A549 (cell line): ENCODE results near the gene NFATC2. TPM values are rescaled to one million over a fixed set of nuclear protein-coding genes. Genes with fewer than 3 reads are reported as not detected.
"Not testable (repeated sequence)": the region's sequence is repeated elsewhere in the genome, so short reads cannot be mapped to it uniquely, and the experiment has no call there.

ENCODE experiments used
- ATAC-seq, 2 experiments: fragments of 200-7000 bp in 1 of 2; fragments of >200 bp in 1 of 2; cut with Nextera tagmentation in 1 of 2; cut with Tn5 transposase in 1 of 2; 3 replicates each; pipeline versions ENCODE4 v1.8.0 to v1.9.1; 2018 to 2020; ENCODE audit warnings: mild to moderate bottlenecking in 1 of 2, moderate library complexity in 1 of 2
- CTCF ChIA-PET: fragments of 300-600 bp; sonication (Branson Sonifier 250); formaldehyde crosslinking; extraction: SDS; loops from one replicate; lab custom pipeline; 2021; ENCODE audit warnings: antibody characterized with exemption, inconsistent platforms; lab: Yijun Ruan, JAX
- POLR2A ChIA-PET: fragments of 350-600 bp; formaldehyde crosslinking; extraction: SDS; loops from one replicate; lab custom pipeline; 2021; ENCODE audit warnings: antibody characterized with exemption, inconsistent platforms; lab: Yijun Ruan, JAX
- DNase-seq, 2 experiments: peaks; one replicate each; pipeline versions ENCODE4 v3.0.0 to v3.0.0-alpha.2; 2011 to 2016; ENCODE audit warnings: low read depth in 1 of 2, low spot score in 1 of 2
- FAIRE-seq: peaks from 2 replicates; lab custom pipeline; 2011; peaks lifted over from hg19 to GRCh38; lab: Jason Lieb, UNC
- H3K27ac ChIP-seq, 2 experiments: fragments of >200 bp; sonication (Bioruptor Twin); formaldehyde crosslinking; 3 replicates each; pipeline ENCODE4 v1.5.1; 2016 to 2017
- H3K4me1 ChIP-seq: fragments of >200 bp; sonication (Bioruptor Twin); formaldehyde crosslinking; 3 replicates; pipeline ENCODE4 v1.6.1; 2016
- H3K4me2 ChIP-seq: fragments of >200 bp; sonication (Bioruptor Twin); formaldehyde crosslinking; 3 replicates; pipeline ENCODE4 v1.6.1; 2016
- H3K4me3 ChIP-seq: fragments of >200 bp; sonication (Bioruptor Twin); formaldehyde crosslinking; 3 replicates; pipeline ENCODE4 v1.5.1; 2016
- H3K9me3 ChIP-seq: fragments of >200 bp; sonication (Bioruptor Twin); formaldehyde crosslinking; 3 replicates; pipeline ENCODE4 v1.6.1; 2016
- BCL3 ChIP-seq: fragments of >200 bp; sonication (Bioruptor Twin); formaldehyde crosslinking; IDR thresholded peaks from 3 replicates; pipeline ENCODE4 v1.6.1; 2016
- CEBPB ChIP-seq, 2 experiments: fragments of >200 bp in 1 of 2; sonication (Bioruptor Twin) in 1 of 2; formaldehyde crosslinking in 1 of 2; IDR thresholded peaks; 2 replicates each; pipeline ENCODE4 v1.6.1; 2012 to 2016
- ESRRA ChIP-seq: fragments of 150-350 bp; IDR thresholded peaks from 2 replicates; pipeline ENCODE4 v1.6.1; 2014; ENCODE audit warnings: mild to moderate bottlenecking, low read length, borderline replicate concordance
- FOSB ChIP-seq: fragments of 250-450 bp; sonication (Bioruptor Pico); IDR thresholded peaks from 2 replicates; pipeline ENCODE4 v1.5.0; 2020; ENCODE audit warnings: mild to moderate bottlenecking, moderate library complexity
- FOSL2 ChIP-seq, 2 experiments: fragments of 450-650 bp in 1 of 2; fragments of >200 bp in 1 of 2; sonication (Bioruptor Twin) in 1 of 2; formaldehyde crosslinking; IDR thresholded peaks; 2 replicates each; pipeline versions ENCODE4 v1.5.0 to v1.6.1; 2016 to 2020; ENCODE audit warnings: mild to moderate bottlenecking in 1 of 2, moderate library complexity in 1 of 2
- FOXS1 ChIP-seq: fragments of 250-450 bp; sonication (Bioruptor Pico); IDR thresholded peaks from 2 replicates; pipeline ENCODE4 v1.5.0; 2020; ENCODE audit warnings: mild to moderate bottlenecking, moderate library complexity
- HEYL ChIP-seq: fragments of 250-450 bp; sonication (Bioruptor Pico); IDR thresholded peaks from 2 replicates; pipeline ENCODE4 v1.8.0; 2021; ENCODE audit warnings: mild to moderate bottlenecking, moderate library complexity
- HOXB13 ChIP-seq: fragments of 250-450 bp; sonication (Bioruptor Pico); IDR thresholded peaks from 2 replicates; pipeline ENCODE4 v1.5.0; 2020; ENCODE audit warnings: low read depth, mild to moderate bottlenecking, moderate library complexity
- JUN ChIP-seq, 2 experiments: fragments of >200 bp; sonication (Bioruptor Twin); formaldehyde crosslinking; IDR thresholded peaks; 2 replicates in 1 of 2; 3 replicates in 1 of 2; pipeline ENCODE4 v1.6.1; 2016 to 2017
- JUNB ChIP-seq: fragments of >200 bp; sonication (Bioruptor Twin); formaldehyde crosslinking; IDR thresholded peaks from 2 replicates; pipeline ENCODE4 v1.6.1; 2016
- KDM1A ChIP-seq: fragments of 200-600 bp; sonication (generic); IDR thresholded peaks from 2 replicates; pipeline ENCODE4 v1.6.1; 2016; ENCODE audit warnings: low read depth, mild to moderate bottlenecking
- MAFK ChIP-seq: fragments of 450-650 bp; IDR thresholded peaks from 2 replicates; pipeline ENCODE4 v1.6.1; 2014; ENCODE audit not compliant: partially characterized antibody
- NFE2L2 ChIP-seq: fragments of 150-350 bp; conservative IDR thresholded peaks from 2 replicates; pipeline ENCODE4 v1.6.1; 2014; ENCODE audit warnings: low read length
- PBX3 ChIP-seq: IDR thresholded peaks from 2 replicates; pipeline ENCODE4 v1.6.1; 2012
- RCOR1 ChIP-seq: fragments of 150-350 bp; IDR thresholded peaks from 2 replicates; pipeline ENCODE4 v1.6.1; 2014; ENCODE audit warnings: antibody characterized with exemption, low read length, low read depth
- SREBF2 ChIP-seq: fragments of 450-650 bp; IDR thresholded peaks from 2 replicates; pipeline ENCODE4 v1.6.1; 2014; ENCODE audit warnings: mild to moderate bottlenecking, moderate library complexity
- ZC3H11A ChIP-seq: fragments of 450-650 bp; IDR thresholded peaks from 2 replicates; pipeline ENCODE4 v1.6.1; 2014; ENCODE audit warnings: antibody characterized with exemption, mild to moderate bottlenecking
- WGBS: methylation state at CpG from one replicate; pipeline ENCODE4 v1.1.6; 2017; ENCODE audit errors: missing lambda C conversion rate; 5-methylcytosine and 5-hydroxymethylcytosine counted together
- polyA plus RNA-seq, 4 experiments: library from polyadenylated mRNA; depleted of rRNA in 3 of 4; stranded (reverse); fragments of >200 nt; fragmentation: RNase III in 1 of 4; extraction: RNeasy Plus Mini Kit Qiagen cat#74134 plus additional on column Dnase treatment in 1 of 4; gene quantifications; 2 replicates in 3 of 4; 3 replicates in 1 of 4; pipeline ENCODE4 v1.2.3, GENCODE V29; 2011 to 2017
- TF ChIP-seq, protein P1 (sequence below): fragments of 150-350 bp; IDR thresholded peaks from 2 replicates; pipeline ENCODE4 v1.6.1; 2014; ENCODE audit warnings: low read depth, mild to moderate bottlenecking, low read length
- TF ChIP-seq, protein P2 (sequence below): fragments of 450-650 bp; IDR thresholded peaks from 2 replicates; pipeline ENCODE4 v1.6.1; 2014; ENCODE audit warnings: antibody characterized with exemption

NFATC2 gene
- polyA plus RNA-seq, 2 of the 4 experiments (the other 2 are of a cell fraction) = 0.75 to 1.6 TPM

GRCh38 chr20:51570739-51571459 lies 28.4 kb upstream of the NFATC2 start:
- POLR2A ChIA-PET = no interaction called here
- H3K9me3 ChIP-seq = 0 out of 3 replicates have a peak, but pooled peaks cover 3% of the 10 kb centered on the region
- FAIRE-seq (no peak), ATAC-seq (no peak; a peak in 1 of 6 replicates), DNase-seq (no peak)
- TF ChIP-seq ESRRA (no peak), MAFK (no peak), SREBF2 (no peak)
- peak overlapping the region; percentile 50 to 56; a peak in 4 of 6 replicates for H3K27ac ChIP-seq
- H3K4me1 ChIP-seq = peaks cover 17% of the 10 kb centered on the region
- H3K4me3 ChIP-seq = no peak overlapping the region
- H3K4me2 ChIP-seq = no peak overlapping the region
- 88% methylated on average over 16 of the region's 16 CpGs for WGBS
- CTCF ChIA-PET = interaction anchor here (1.5 to 1.7 kb wide), 2 partner anchors 24 to 185 kb away, joined by 5 read pairs; no protein-coding TSS in a partner anchor

DNA sequence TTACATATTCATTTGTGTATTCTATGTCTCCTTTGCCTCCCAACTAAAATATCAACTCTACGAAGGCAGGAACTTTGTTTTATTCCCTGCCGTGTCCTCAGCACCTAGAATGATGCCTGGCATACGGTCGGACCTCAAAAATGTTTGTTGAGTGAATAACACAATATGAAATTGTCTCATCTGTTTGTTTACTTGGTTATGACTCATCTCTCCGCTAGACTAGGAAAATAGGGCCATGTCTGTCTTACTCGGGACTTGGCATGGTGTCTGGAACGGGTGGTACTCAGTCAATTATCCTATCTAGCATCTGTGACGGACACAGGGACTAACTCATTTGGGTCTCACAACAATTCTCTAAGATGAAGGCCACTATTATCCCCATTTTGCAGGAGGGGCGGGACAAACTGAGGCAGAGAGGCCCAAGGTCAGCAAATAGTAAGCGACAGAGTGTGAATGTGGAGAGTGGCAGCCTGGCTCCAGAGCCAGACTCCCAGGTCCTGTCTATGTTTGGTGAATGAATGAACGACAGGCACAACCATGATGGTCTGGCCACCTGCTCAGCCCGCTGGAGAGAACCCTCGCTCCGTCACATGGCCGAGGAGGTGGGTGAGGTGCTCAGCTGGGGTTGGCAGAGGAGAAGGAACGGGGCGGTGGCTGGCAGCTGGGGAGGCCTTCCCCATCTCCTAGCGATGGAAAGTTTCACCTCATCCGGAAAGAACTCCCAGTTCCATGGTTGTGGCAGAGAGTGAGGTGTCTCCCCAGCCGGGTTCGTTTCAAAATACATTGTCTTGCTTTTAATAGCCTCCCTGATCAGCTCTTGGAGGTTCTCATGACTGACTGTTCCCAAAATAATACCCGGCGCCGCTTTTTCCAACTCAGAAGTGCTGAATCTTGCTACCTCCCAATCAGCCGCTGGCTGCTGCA lies 27.6 kb upstream of the NFATC2 start:
- Histone ChIP-seq H3K4me3 (no peak overlapping the region), H3K27ac (peak overlapping the region; percentile 50 to 56; a peak in 5 of 6 replicates), H3K4me2 (peak overlapping the region; percentile 42), H3K9me3 (0 out of 3 replicates have a peak, but pooled peaks cover 3% of the 10 kb centered on the region), H3K4me1 (peaks cover 25% of the 10 kb centered on the region)
- no peak for TF ChIP-seq BCL3
- 0 out of 2 replicates have a peak, but pooled peaks have one; percentile 24 for TF ChIP-seq FOSL2 (IDR thresholded peaks at IDR 0.05)
- peak; percentile 87 for TF ChIP-seq FOSL2 (CRISPR knock-in tag; IDR thresholded peaks at IDR 0.05)
- TF ChIP-seq NFE2L2 = no peak
- no peak for TF ChIP-seq HOXB13 (CRISPR knock-in tag)
- TF ChIP-seq ZC3H11A = no peak
- TF ChIP-seq, protein P1, sequence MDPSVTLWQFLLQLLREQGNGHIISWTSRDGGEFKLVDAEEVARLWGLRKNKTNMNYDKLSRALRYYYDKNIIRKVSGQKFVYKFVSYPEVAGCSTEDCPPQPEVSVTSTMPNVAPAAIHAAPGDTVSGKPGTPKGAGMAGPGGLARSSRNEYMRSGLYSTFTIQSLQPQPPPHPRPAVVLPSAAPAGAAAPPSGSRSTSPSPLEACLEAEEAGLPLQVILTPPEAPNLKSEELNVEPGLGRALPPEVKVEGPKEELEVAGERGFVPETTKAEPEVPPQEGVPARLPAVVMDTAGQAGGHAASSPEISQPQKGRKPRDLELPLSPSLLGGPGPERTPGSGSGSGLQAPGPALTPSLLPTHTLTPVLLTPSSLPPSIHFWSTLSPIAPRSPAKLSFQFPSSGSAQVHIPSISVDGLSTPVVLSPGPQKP = no peak
- TF ChIP-seq HEYL = no peak
- TF ChIP-seq KDM1A = peak; percentile 86; the same call in 1 of the 2 replicates
- no peak for TF ChIP-seq RCOR1
- TF ChIP-seq FOSB (CRISPR knock-in tag) = no peak
- peak; percentile 62 for TF ChIP-seq JUNB
- TF ChIP-seq, protein P2, sequence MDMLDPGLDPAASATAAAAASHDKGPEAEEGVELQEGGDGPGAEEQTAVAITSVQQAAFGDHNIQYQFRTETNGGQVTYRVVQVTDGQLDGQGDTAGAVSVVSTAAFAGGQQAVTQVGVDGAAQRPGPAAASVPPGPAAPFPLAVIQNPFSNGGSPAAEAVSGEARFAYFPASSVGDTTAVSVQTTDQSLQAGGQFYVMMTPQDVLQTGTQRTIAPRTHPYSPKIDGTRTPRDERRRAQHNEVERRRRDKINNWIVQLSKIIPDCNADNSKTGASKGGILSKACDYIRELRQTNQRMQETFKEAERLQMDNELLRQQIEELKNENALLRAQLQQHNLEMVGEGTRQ = no peak
- no peak for TF ChIP-seq JUN (IDR thresholded peaks at IDR 0.05)
- no peak for TF ChIP-seq PBX3
- TF ChIP-seq CEBPB (IDR thresholded peaks at IDR 0.05) = 0 out of 4 replicates have a peak, but pooled peaks of 1 of the 2 experiments have one; percentile 11
- no peak for TF ChIP-seq FOXS1 (CRISPR knock-in tag)
- ChIA-PET POLR2A (no interaction called here), CTCF (interaction anchor here (0.8 to 1.7 kb wide), 3 partner anchors 25 to 184 kb away, joined by 4 to 5 read pairs (median 5); no protein-coding TSS in a partner anchor)
- FAIRE-seq (no peak), ATAC-seq (peak; percentile 41 to 70; a peak in 3 of 6 replicates), DNase-seq (peak; percentile 47 to 65)
- WGBS = 63% methylated on average over 25 of the region's 25 CpGs

DNA sequence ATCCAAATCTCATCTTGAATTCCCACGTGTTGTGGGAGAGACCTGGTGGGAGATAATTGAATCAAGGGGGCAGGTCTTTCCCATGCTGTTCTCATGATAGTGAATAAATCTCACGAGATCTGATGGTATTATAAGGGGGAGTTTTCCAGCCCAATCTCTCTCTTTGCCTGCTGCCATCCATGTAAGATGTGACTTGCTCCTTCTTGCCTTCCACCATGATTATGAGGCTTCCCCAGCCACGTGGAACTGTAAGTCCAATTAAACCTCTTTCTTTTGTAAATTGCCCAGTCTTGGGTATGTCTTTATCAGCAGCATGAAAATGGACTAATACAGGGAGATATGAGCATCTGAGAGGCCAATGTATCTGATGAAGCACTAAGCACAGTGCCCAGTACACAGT lies 26.0 kb upstream of the NFATC2 start:
- H3K4me2 ChIP-seq, DNase-seq, H3K9me3 ChIP-seq, FAIRE-seq, POLR2A ChIA-PET, H3K27ac ChIP-seq, H3K4me3 ChIP-seq, ATAC-seq: not testable (repeated sequence)
- 60% methylated on average over 3 of the region's 3 CpGs for WGBS
- CTCF ChIA-PET = interaction anchor here (1.9 to 2.3 kb wide), 2 partner anchors 26 to 581 kb away, joined by 6 to 7 read pairs; no protein-coding TSS in a partner anchor
- peaks cover 38% of the 10 kb centered on the region for H3K4me1 ChIP-seq
